Liver (tissue), 10 donors: Measurements from ENCODE around the gene PEX7. TPM values are rescaled to one million over a fixed set of nuclear protein-coding genes. Genes with fewer than 3 reads are reported as not detected.
A peak's percentile ranks its signal among the peaks of the same experiment; 100 is the strongest.

Experiments used
- DNase-seq: peaks from one replicate; pipeline ENCODE4 v3.0.0-alpha.2; 2017; ENCODE audit warnings: low spot score
- H3K27ac ChIP-seq, 2 donors: one replicate each; pipeline ENCODE4 v1.7.0; 2013; ENCODE audit warnings: inconsistent platforms in 2 of 2, low read length in 2 of 2, control low read depth in 1 of 2, low read depth in 1 of 2, mild to moderate bottlenecking in 1 of 2
- H3K27me3 ChIP-seq, 4 donors: one replicate each; pipeline versions ENCODE4 v1.6.1 to v1.7.0; 2013; ENCODE audit warnings: low read length in 3 of 4, inconsistent platforms in 1 of 4, mild to moderate bottlenecking in 1 of 4, moderate library complexity in 1 of 4; ENCODE audit not compliant: control insufficient read depth in 4 of 4, insufficient read depth in 4 of 4
- H3K36me3 ChIP-seq, 4 donors: one replicate each; pipeline versions ENCODE4 v1.6.1 to v1.7.0; 2013; ENCODE audit warnings: low read length in 3 of 4, mild to moderate bottlenecking in 3 of 4, low read depth in 1 of 4, moderate library complexity in 1 of 4; ENCODE audit not compliant: control insufficient read depth in 4 of 4, insufficient read depth in 3 of 4
- H3K4me1 ChIP-seq, 4 donors: one replicate each; pipeline versions ENCODE4 v1.6.1 to v1.7.0; 2013; ENCODE audit warnings: low read length in 3 of 4, mild to moderate bottlenecking in 3 of 4, moderate library complexity in 1 of 4; ENCODE audit not compliant: control insufficient read depth in 4 of 4, insufficient read depth in 4 of 4
- H3K4me3 ChIP-seq, 3 donors: one replicate each; pipeline versions ENCODE4 v1.6.1 to v1.7.0; 2013; ENCODE audit warnings: low read length in 3 of 3, control low read depth in 1 of 3, low read depth in 1 of 3, mild to moderate bottlenecking in 1 of 3
- H3K9ac ChIP-seq, 2 donors: one replicate each; pipeline ENCODE4 v1.7.0; 2013; ENCODE audit warnings: low read length in 2 of 2, mild to moderate bottlenecking in 2 of 2, moderate library complexity in 2 of 2, control low read depth in 1 of 2, low read depth in 1 of 2
- H3K9me3 ChIP-seq, 4 donors: one replicate each; pipeline versions ENCODE4 v1.6.1 to v1.7.0; 2013; ENCODE audit warnings: low read length in 3 of 4; ENCODE audit not compliant: control insufficient read depth in 4 of 4
- FOXA1 ChIP-seq: IDR thresholded peaks from 2 replicates; pipeline ENCODE4 v1.6.1; 2016; ENCODE audit warnings: antibody characterized with exemption
- FOXA2 ChIP-seq: IDR thresholded peaks from 2 replicates; pipeline ENCODE4 v1.6.1; 2016; ENCODE audit warnings: antibody characterized with exemption
- RXRA ChIP-seq, 2 donors: IDR thresholded peaks; 2 replicates each; pipeline ENCODE4 v1.6.1; 2017 to 2018; ENCODE audit warnings: antibody characterized with exemption in 2 of 2, mild to moderate bottlenecking in 1 of 2
- YY1 ChIP-seq: IDR thresholded peaks from 2 replicates; pipeline ENCODE4 v1.6.1; 2016; ENCODE audit warnings: antibody characterized with exemption, mild to moderate bottlenecking
- WGBS: extraction: QIAGEN DNeasy Blood & Tissue Kit; methylation state at CpG from one replicate; pipeline ENCODE4 v1.1.7; 2013; 5-methylcytosine and 5-hydroxymethylcytosine counted together
- polyA plus RNA-seq, 2 donors: library from polyadenylated mRNA; stranded (reverse) in 1 of 2; unstranded in 1 of 2; fragments of 200-250 nt in 1 of 2; fragments of >200 nt in 1 of 2; fragmentation: Nextera tagmentation in 1 of 2; extraction: Ambion mirVana in 1 of 2; gene quantifications; one replicate each; pipeline versions ENCODE4 v1.2.1 to v1.2.3, GENCODE V29; 2013 to 2015
- small RNA-seq: library from RNA; depleted of rRNA; stranded (forward); fragments of <200 nt; gene quantifications from one replicate; pipeline ENCODE3, GENCODE V24; 2014
- total RNA-seq, 2 donors: library from RNA; depleted of rRNA; stranded (reverse); fragments of >200 nt; gene quantifications; one replicate each; pipeline ENCODE4 v1.2.3, GENCODE V29; 2014
- TF ChIP-seq, protein P1 (sequence below): IDR thresholded peaks from 2 replicates; pipeline ENCODE4 v1.6.1; 2016; ENCODE audit warnings: antibody characterized with exemption
- TF ChIP-seq, protein P2 (sequence below): IDR thresholded peaks from 2 replicates; pipeline ENCODE4 v1.6.1; 2016; ENCODE audit warnings: antibody characterized with exemption
- TF ChIP-seq, protein P3 (sequence below): IDR thresholded peaks from 2 replicates; pipeline ENCODE4 v1.6.1; 2016; ENCODE audit warnings: antibody characterized with exemption, mild to moderate bottlenecking
- donor health status: healthy.
- donor health status: healthy.
- donor health status: healthy.
- donor health status: healthy.
- donor health status: healthy.

PEX7 gene
- total and polyA plus RNA-seq, 4 donors = 5.2 to 7.5 (median 6.2) TPM

DNA sequence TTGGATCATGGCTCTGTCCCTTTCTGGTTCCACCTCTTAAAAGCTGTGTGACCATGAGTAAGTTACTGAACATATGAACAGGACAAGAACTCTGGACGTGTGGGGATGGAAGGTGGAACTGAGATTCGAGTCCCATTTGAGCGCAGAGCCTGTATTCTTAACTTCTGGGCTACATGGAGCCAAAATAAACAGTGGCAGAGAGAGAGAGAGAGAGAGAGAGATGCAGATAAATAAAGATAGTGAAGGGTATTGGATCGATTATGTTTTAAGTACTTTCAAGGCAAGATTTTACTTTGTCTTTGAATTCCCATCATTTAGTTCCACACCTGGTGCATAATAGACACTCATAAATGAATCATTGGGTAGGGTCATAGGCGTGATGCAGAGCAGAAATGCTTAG, 139.5 kb downstream of the PEX7 start:
- Histone ChIP-seq H3K9ac (no peak overlapping the region), H3K27me3 (peaks cover 0 to 7% (median 0%) of the 10 kb centered on the region in 4 donors), H3K9me3 (no peaks in the 10 kb centered on the region), H3K4me3 (no peak overlapping the region), H3K27ac (no peak overlapping the region), H3K36me3 (no peaks in the 10 kb centered on the region), H3K4me1 (peaks cover 0 to 2% (median 0%) of the 10 kb centered on the region in 4 donors)
- no peak for DNase-seq
- TF ChIP-seq YY1 (no peak), RXRA (IDR thresholded peaks at IDR 0.05) (no peak), FOXA2 (peak; percentile 28), FOXA1 (no peak)
- TF ChIP-seq, protein P1, sequence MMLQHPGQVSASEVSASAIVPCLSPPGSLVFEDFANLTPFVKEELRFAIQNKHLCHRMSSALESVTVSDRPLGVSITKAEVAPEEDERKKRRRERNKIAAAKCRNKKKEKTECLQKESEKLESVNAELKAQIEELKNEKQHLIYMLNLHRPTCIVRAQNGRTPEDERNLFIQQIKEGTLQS = no peak
- 54% methylated on average over 5 of the region's 5 CpGs for WGBS

DNA sequence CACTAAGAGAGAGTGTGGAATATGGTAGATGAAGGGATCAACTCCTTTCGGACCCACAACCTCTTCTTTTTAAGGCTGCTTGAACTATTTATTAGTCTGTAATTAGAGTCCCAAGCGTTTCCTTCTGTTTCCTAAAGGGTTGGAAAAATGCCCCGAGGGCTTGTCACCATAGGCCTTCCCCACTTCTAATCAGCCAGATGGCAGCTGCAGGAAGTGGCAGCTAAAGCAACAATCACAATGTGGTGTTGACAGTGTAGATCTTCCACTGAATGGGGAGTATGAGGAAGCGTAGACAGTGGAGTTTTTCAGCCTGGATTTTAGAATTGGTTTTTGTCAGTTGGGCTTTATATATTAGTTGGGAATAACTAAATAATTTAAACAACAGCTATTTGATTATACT, 140.3 kb downstream of the PEX7 start:
- Histone ChIP-seq H3K36me3 (no peaks in the 10 kb centered on the region), H3K4me3 (no peak overlapping the region), H3K27me3 (peaks cover 0 to 10% (median 0%) of the 10 kb centered on the region in 4 donors), H3K9ac (no peak overlapping the region), H3K4me1 (no peaks in the 10 kb centered on the region), H3K27ac (no peak overlapping the region), H3K9me3 (no peaks in the 10 kb centered on the region)
- DNase-seq = no peak
- WGBS = 59% methylated on average over 4 of the region's 4 CpGs
- TF ChIP-seq, protein P2, sequence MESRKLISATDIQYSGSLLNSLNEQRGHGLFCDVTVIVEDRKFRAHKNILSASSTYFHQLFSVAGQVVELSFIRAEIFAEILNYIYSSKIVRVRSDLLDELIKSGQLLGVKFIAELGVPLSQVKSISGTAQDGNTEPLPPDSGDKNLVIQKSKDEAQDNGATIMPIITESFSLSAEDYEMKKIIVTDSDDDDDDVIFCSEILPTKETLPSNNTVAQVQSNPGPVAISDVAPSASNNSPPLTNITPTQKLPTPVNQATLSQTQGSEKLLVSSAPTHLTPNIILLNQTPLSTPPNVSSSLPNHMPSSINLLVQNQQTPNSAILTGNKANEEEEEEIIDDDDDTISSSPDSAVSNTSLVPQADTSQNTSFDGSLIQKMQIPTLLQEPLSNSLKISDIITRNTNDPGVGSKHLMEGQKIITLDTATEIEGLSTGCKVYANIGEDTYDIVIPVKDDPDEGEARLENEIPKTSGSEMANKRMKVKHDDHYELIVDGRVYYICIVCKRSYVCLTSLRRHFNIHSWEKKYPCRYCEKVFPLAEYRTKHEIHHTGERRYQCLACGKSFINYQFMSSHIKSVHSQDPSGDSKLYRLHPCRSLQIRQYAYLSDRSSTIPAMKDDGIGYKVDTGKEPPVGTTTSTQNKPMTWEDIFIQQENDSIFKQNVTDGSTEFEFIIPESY = no peak
- TF ChIP-seq, protein P3, sequence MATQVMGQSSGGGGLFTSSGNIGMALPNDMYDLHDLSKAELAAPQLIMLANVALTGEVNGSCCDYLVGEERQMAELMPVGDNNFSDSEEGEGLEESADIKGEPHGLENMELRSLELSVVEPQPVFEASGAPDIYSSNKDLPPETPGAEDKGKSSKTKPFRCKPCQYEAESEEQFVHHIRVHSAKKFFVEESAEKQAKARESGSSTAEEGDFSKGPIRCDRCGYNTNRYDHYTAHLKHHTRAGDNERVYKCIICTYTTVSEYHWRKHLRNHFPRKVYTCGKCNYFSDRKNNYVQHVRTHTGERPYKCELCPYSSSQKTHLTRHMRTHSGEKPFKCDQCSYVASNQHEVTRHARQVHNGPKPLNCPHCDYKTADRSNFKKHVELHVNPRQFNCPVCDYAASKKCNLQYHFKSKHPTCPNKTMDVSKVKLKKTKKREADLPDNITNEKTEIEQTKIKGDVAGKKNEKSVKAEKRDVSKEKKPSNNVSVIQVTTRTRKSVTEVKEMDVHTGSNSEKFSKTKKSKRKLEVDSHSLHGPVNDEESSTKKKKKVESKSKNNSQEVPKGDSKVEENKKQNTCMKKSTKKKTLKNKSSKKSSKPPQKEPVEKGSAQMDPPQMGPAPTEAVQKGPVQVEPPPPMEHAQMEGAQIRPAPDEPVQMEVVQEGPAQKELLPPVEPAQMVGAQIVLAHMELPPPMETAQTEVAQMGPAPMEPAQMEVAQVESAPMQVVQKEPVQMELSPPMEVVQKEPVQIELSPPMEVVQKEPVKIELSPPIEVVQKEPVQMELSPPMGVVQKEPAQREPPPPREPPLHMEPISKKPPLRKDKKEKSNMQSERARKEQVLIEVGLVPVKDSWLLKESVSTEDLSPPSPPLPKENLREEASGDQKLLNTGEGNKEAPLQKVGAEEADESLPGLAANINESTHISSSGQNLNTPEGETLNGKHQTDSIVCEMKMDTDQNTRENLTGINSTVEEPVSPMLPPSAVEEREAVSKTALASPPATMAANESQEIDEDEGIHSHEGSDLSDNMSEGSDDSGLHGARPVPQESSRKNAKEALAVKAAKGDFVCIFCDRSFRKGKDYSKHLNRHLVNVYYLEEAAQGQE = no peak

DNA sequence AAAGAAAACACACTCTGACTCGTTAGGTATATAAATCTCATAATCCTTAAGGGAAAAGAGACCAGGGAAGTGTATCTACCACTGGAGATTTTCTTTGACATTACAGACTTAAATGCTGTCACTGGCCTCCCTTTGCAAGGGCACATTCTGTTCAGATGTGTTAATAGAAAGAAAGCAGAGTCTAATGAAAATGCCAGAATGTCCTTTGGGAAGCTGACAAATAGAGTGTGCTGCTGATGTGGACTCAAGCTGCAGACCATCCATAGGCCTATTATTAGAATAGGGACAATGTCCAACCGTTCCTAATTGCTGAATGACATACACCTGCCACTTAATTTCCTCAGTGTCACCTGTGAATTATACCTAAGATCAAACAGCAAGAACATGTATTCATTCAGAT, 140.9 kb downstream of the PEX7 start:
- no peak for DNase-seq
- Histone ChIP-seq H3K27me3 (peaks cover 0 to 9% (median 0%) of the 10 kb centered on the region in 4 donors), H3K36me3 (no peaks in the 10 kb centered on the region), H3K9ac (no peak overlapping the region), H3K4me1 (peaks cover 0 to 4% (median 0%) of the 10 kb centered on the region in 4 donors), H3K9me3 (no peaks in the 10 kb centered on the region), H3K27ac (no peak overlapping the region), H3K4me3 (no peak overlapping the region)
- WGBS = 66% methylated on average over 2 of the region's 2 CpGs
- TF ChIP-seq RXRA (IDR thresholded peaks at IDR 0.05) = no peak

Small RNA genes within 50 kb of the gene (small RNA-seq; reads per million reads assigned to genes)
- gene RF00019 (not detected), gene RF00443 (not detected)

Other genes starting within 250 kb of the PEX7 start
- gene MAP3K5, start 30.1 kb upstream of the PEX7 start, total RNA-seq = 10 to 100 TPM in 1 of 2 donors, 1 to 10 TPM in 1; 5.4 to 18.0 TPM
- 1 to 10 TPM; 2.9 to 5.7 TPM for gene MAP3K5, start 30.1 kb upstream of the PEX7 start, polyA plus RNA-seq
- gene SLC35D3, start 99.7 kb downstream of the PEX7 start, total RNA-seq = under 1 TPM in 1 of 2 donors, not detected in 1; 0.56 TPM
- not detected for gene SLC35D3, start 99.7 kb downstream of the PEX7 start, polyA plus RNA-seq
- gene IL20RA, start 222.4 kb downstream of the PEX7 start, total RNA-seq = under 1 TPM in 1 of 2 donors, not detected in 1; 0.25 TPM
- gene IL20RA, start 222.4 kb downstream of the PEX7 start, polyA plus RNA-seq = under 1 TPM; 0.17 to 0.65 TPM